ENCODE data around the gene ALDH1A1. TPM values are rescaled to one million over a fixed set of nuclear protein-coding genes. Genes with fewer than 3 reads are reported as not detected.
"Not testable (repeated sequence)": the region's sequence is repeated elsewhere in the genome, so short reads cannot be mapped to it uniquely, and the experiment has no call there.

ALDH1A1 gene
- total RNA-seq, 1 donor from 2014 or later = 10.9 TPM

DNA sequence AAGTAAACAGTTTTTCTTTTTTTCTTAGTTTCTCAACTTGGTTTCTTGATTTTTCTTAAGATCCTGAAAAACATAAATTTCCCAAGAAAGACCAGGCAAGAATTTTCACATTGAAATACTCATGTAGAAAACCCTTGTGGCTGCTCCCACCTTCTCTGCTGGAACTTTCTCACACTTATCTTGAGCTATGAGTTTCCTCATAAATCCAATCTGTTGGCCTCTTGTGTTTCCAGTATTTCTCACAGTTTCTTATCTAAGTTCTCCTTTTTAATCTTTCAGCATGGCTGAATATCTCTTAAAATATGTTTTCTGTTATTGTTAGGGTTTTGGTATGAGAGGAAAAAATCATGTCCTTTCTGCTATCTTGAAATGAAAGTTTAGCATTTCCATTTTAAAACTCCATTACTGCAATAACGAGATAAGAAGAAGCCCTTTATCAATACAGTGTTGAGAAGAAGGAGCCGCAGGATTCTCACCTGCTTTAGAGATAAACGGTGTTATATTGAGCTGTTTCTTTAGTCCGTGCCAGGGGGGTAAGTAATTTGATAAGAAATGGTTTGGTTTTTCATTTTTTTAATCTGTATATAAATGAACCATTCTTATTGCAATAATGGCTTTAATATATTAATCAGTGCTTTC is 89.3 kb downstream of the ALDH1A1 start:
- Mint-ChIP-seq H3K27me3 (ENCODE audit: low read depth) (peaks cover 8% of the 10 kb centered on the region), H3K27ac (no peak overlapping the region)

DNA sequence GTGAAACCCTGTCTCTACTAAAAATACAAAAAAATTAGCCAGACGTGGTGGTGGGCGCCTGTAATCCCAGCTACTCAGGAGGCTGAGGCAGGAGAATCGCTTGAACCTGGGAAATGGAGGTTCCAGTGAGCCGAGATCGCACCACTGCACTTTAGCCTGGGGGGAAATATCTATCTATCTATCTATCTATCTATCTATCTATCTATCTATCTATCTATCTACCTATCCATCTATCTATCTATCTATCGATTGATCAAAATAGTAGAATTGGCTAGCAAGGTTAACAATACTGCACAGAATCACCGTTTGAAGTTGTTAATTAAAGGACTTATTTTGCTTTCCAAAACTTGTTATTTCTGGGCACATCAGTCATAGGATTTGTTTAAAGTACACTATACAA is 90.1 kb downstream of the ALDH1A1 start:
- H3K27me3 Mint-ChIP-seq (ENCODE audit: low read depth); H3K4me3 Mint-ChIP-seq; DNase-seq (ENCODE audit: low spot score in 2 of 2, unreplicated experiment in 2 of 2); H3K36me3 Mint-ChIP-seq; H3K27ac Mint-ChIP-seq: not testable (repeated sequence)
- H3K4me1 Mint-ChIP-seq = peaks cover 14% of the 10 kb centered on the region
- H3K9me3 Mint-ChIP-seq = peaks cover 15% of the 10 kb centered on the region

More for the DNA sequence above, 89.3 kb downstream of the ALDH1A1 start:
- peaks cover 6% of the 10 kb centered on the region for H3K36me3 Mint-ChIP-seq
- TF ChIP-seq, protein P1, sequence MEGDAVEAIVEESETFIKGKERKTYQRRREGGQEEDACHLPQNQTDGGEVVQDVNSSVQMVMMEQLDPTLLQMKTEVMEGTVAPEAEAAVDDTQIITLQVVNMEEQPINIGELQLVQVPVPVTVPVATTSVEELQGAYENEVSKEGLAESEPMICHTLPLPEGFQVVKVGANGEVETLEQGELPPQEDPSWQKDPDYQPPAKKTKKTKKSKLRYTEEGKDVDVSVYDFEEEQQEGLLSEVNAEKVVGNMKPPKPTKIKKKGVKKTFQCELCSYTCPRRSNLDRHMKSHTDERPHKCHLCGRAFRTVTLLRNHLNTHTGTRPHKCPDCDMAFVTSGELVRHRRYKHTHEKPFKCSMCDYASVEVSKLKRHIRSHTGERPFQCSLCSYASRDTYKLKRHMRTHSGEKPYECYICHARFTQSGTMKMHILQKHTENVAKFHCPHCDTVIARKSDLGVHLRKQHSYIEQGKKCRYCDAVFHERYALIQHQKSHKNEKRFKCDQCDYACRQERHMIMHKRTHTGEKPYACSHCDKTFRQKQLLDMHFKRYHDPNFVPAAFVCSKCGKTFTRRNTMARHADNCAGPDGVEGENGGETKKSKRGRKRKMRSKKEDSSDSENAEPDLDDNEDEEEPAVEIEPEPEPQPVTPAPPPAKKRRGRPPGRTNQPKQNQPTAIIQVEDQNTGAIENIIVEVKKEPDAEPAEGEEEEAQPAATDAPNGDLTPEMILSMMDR (IDR thresholded peaks at IDR 0.05; ENCODE audit: unreplicated experiment) = no peak
- no peak overlapping the region for H3K4me3 Mint-ChIP-seq
- H3K4me1 Mint-ChIP-seq = peaks cover 12% of the 10 kb centered on the region
- peaks cover 20% of the 10 kb centered on the region for H3K9me3 Mint-ChIP-seq
- no peak for DNase-seq (ENCODE audit: low spot score in 2 of 2, unreplicated experiment in 2 of 2)

DNA sequence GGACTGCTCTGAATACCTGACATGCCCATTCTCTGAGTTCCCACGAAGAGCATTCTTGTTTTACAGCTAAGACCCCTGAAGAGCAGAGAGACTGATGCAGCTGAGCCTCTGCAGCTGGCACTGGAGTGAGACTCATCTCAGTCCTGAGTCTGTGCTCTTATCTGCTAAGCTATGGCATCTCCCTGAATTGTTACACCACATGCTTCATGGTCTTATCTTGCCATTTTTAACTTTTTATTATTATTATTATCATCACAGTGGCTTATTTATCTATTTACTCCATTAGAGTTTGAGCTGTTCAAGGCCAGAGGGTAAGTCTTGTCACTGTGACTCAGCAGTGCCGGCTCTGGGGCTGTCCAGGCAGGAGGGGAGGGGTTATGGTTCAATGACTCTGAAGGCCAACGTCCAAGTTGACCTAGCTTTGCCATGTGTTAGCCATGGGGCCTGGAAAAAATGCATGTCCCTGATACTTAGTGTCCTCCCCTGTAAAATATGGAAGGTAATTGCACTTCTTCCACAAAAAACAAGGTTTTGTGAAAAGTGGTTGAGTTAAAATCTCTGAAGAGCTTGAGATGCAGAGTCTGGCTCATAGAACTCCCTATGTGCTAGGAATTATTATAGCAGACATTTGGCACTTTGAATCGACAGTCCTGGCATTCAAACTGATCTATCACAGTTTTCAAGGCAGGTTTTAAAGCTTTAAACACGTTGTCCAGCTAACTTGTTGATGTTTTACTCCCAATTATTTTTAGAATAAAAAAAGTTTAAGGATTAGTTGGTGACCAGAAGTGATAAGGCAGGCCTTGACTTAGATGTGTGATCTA is 94.6 kb downstream of the ALDH1A1 start:
- H3K4me3 Mint-ChIP-seq = no peak overlapping the region
- TF ChIP-seq, protein P1 (IDR thresholded peaks at IDR 0.05; ENCODE audit: unreplicated experiment) = no peak
- DNase-seq (ENCODE audit: low spot score in 2 of 2, unreplicated experiment in 2 of 2) = no peak
- H3K9me3 Mint-ChIP-seq = peaks cover 6% of the 10 kb centered on the region
- no peaks in the 10 kb centered on the region for H3K36me3 Mint-ChIP-seq
- H3K4me1 Mint-ChIP-seq = peaks cover 11% of the 10 kb centered on the region
- no peak overlapping the region for H3K27ac Mint-ChIP-seq
- H3K27me3 Mint-ChIP-seq (ENCODE audit: low read depth) = peaks cover 7% of the 10 kb centered on the region

DNA sequence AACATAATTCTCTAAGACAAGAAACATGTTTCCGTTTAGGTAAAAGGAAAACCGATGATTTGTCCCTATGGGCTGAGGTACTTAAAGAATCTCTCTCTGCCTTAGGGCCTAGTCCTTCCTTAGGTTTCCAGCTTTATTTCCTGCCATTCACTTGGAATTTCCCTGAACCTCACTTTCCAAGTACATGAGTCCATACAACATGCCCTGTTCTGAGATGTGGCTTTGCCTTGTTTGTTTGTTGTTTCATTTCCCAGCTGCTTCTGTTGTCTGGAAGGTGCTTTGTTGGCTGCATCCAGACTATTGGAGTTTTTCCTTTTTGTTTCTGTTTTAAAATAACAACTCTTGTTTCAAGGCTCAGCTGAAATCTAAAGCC is 95.2 kb downstream of the ALDH1A1 start:
- H3K4me3 Mint-ChIP-seq = no peak overlapping the region
- peaks cover 4% of the 10 kb centered on the region for H3K27me3 Mint-ChIP-seq (ENCODE audit: low read depth)
- H3K36me3 Mint-ChIP-seq = no peaks in the 10 kb centered on the region
- no peak for DNase-seq (ENCODE audit: low spot score in 2 of 2, unreplicated experiment in 2 of 2)
- TF ChIP-seq, protein P1 (IDR thresholded peaks at IDR 0.05; ENCODE audit: unreplicated experiment) = no peak
- H3K4me1 Mint-ChIP-seq = peaks cover 10% of the 10 kb centered on the region
- H3K27ac Mint-ChIP-seq = no peak overlapping the region
- H3K9me3 Mint-ChIP-seq = peaks cover 6% of the 10 kb centered on the region

DNA sequence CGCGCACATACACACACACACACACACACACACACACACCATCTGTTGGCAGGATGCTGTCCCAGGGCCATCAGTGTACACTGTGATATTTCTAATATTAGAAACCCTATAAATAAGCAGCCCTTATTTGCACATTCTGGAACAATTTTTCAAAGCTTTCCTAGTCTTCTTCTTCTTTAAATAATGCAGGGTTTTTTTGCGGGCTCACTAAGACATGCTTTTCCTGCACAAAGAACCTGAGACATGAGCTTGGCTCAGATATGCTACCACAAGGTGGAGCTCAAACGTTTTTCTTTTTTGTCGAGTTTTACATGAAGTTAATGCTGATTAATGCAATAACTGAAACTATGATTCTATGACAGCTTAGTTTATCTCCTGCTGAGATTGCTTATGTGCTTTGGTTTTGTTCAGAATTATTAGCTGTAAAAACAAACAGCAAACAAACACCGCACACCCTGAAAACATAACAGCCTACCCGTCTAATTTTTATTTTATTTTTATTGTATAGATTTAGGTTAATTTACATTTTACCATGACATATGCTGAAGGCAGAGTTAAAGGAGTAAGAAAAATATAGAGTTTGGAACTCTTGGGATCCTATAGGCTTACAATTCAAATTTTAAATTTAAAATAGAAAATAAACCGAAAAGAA is 95.8 kb downstream of the ALDH1A1 start:
- no peak for DNase-seq (ENCODE audit: low spot score in 2 of 2, unreplicated experiment in 2 of 2)
- Mint-ChIP-seq H3K27ac (no peak overlapping the region), H3K36me3 (no peaks in the 10 kb centered on the region), H3K9me3 (peaks cover 6% of the 10 kb centered on the region), H3K4me1 (peaks cover 10% of the 10 kb centered on the region), H3K27me3 (ENCODE audit: low read depth) (peaks cover 4% of the 10 kb centered on the region), H3K4me3 (no peak overlapping the region)
- TF ChIP-seq, protein P1 (IDR thresholded peaks at IDR 0.05; ENCODE audit: unreplicated experiment) = peak; percentile 51

Data from mesothelial cell of epicardium (in vitro differentiated cells).